HG03520 (cell line): ENCODE measurements around the gene CHMP2B.
"Not testable (repeated sequence)": the region's sequence is repeated elsewhere in the genome, so short reads cannot be mapped to it uniquely, and the experiment has no call there.

ENCODE experiments used
- ATAC-seq: cut with Tn5 transposase; IDR thresholded peaks from one replicate; pipeline ENCODE4 v1.9.1; 2021; ENCODE audit warnings: mild to moderate bottlenecking, moderate library complexity; ENCODE audit not compliant: unreplicated experiment

Gene CHMP2B

DNA sequence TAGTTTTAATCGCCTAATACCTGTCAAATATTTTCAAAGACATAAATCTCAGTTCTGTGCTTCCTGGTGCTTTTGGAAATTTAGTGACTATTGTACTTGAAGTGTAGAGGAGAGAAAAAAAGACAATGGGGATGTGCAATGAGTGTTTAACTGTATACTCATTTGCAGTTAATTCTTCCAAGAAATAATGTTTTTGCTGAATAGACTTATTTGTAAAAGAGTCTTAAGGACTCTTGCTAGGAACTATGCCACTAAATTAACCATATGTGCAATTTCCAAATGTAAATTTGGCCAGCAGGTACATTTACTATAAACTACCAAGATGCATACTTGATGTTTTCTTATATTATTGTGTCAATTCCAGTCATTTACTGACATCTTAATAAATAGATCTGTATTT lies 2.0 kb downstream of the CHMP2B start:
- no peak for ATAC-seq

DNA sequence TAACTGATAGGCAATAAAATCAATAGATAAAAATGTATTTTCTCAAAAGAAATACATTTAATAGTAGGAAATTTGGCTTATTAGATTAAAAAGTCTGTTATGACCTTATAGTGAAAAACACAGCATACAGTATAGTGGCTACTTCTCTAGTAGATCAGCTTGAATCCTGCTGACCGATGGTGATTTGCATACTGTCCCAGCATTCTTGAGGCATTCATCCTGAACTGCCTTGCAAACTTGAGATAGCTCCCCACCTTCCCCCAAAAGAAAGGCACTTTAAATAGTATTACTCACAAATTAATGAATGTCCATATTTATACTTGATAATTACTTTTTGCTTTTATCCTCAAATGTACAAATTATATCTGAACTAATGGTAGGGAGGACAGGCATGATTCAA lies 6.7 kb downstream of the CHMP2B start:
- no peak for ATAC-seq

DNA sequence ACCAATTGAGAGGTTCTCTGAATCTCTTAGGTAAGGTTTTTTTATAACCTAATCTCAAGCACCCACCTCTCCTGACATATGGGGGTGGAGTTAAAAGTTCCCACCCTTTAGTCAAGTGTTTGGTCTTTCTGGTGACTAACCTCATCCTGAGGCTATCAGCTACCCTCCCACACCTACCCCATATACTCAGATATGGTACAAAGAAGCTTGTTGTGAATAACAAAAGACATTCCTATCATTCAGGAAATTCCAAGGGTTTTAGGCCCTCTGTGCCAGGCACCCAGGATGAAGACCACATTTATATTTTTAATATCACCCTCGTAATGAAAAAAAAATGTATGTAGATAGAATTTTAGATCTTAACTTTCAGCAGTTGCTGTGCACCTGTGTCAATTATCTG lies 9.0 kb downstream of the CHMP2B start:
- no peak for ATAC-seq

DNA sequence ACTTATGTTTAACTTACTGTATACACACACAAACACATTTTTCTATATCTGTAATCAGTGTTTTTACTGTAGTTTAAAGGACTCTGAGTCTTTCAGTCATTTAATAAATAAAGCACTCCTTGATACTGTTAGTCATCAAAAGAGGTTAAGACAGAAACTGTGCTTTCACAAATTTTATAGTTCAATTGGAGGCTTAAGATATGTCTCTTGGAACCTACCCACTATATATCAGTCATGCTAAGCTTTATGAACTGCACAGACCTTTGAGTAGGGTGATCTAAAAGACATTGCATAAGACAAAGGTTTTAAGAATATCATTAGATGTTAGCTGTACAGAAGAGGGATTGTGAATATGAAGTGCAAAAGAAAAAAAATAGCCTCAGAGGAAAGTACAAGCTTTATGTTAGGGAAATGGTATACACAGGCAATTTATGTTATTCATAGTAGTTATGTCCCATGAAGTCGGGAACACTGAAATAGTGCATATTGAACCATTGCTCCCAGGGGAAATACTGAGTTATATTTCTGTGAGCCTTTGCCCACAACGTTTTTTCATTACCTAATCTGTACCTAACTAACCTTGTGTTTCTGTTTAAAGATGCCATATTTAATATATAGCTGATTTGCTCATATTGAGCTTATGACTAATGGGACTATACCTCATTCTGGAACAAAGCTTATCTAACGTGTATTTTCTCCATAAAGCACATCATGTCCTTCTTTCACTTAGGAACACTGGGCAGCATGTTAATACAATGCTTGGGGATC lies 19.7 kb downstream of the CHMP2B start:
- no peak for ATAC-seq

DNA sequence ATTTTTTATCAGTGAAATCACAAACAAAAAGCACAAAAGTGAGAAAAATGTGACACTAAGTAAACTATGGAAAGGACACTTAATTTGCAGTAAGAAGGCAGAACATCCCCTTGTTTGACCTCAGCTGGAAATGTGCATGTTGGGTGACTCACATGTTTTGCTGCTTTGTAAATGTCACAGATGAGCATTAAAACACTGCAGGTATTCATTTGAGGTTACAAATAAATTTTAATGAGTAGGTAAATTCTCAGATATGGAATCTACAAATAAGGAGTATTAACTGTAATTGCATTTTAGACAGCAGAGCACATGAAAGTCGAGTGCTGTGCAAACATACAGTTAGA lies 20.3 kb downstream of the CHMP2B start:
- ATAC-seq: no peak

DNA sequence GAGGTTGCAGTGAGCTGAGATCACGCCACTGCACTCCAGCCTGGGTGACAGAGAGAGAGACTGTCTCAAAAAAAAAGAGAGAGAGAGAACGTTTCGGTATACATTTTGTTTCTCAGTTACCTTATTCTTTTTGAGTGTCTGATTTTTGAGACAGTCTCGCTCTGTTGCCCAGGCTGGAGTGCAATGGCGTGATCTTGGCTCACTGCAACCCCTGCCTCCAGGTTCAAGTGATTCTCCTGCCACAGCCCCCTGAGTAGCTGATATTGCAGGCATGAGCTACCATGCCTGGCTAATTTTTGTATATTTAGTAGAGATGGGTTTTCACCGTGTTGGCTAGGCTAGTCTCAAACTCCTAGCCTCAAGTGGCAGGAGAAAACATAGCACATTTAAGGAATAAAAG lies 21.1 kb downstream of the CHMP2B start:
- not testable (repeated sequence) for ATAC-seq

DNA sequence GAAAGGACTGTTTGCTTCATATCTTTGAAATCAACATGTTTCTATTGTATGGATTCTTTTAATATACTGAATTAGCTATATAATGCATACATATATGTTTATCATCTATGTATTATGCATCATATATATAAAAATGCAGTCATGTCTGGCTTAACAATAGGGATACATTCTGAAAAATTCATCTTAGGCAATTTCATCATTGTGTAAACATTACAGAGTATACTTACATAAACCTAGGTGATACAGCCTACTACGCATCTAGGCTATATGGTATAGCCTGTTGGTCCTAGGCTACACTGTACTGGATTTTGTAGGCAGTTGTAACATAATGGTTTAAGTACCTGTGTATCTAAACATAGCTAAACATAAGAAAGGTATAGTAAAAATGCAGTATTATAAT lies 21.7 kb downstream of the CHMP2B start:
- ATAC-seq: no peak

DNA sequence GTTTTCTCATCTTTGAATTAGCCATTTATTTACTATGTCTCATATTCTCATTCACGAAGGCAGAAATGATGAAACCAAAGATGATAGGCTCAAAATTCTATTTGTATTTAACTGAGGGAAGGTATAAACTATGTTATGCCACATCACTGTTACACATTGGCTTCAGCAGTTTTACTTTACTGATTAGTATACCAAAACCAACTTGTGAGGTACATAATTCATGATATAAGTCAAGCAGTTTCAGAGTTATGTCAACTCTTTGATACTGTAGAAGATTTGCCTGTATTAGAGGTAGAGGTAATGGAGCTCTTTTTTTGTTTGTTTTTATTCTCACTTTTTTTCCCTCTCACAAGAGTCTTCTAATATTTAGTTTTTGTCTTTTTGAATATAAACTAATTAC lies 22.9 kb downstream of the CHMP2B start:
- ATAC-seq: no peak

DNA sequence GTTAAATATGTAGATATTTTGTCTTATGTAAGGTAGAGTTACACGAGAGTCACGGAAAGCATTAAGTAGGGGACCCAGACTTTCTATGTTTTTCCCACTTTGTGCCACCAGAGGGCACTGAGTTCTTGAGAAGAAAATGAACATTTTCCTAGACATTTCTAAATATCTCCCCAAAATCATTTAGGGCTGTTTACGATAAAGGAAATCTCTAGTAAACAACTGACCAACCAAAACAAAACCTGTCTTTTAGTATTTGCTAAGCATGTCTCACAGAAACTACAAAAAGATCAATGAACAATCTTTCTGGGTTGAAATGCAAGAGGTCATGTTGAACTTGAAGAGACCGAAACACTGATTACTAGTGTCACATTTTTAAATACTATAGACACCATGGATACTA lies 33.2 kb downstream of the CHMP2B start:
- peak; percentile 65 for ATAC-seq

DNA sequence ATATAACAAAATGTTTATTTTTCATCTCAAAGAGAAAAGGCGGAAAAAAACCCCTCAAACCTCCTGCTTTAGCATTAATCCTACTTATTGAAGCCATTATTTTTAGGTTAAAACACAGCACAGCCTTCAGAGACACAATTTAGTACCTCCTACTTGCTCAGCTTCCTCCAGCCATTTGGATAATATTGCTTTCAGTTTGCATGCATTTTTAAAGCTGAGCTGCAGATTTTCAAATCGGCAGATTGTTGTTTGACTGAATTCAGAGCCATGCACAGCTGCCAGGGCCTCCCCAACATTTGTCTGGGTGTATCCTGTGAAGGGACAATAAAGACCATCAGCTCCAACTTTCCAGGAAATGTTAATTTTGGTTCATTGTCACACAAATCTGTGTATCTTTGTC lies 34.8 kb downstream of the CHMP2B start:
- ATAC-seq: no peak

DNA sequence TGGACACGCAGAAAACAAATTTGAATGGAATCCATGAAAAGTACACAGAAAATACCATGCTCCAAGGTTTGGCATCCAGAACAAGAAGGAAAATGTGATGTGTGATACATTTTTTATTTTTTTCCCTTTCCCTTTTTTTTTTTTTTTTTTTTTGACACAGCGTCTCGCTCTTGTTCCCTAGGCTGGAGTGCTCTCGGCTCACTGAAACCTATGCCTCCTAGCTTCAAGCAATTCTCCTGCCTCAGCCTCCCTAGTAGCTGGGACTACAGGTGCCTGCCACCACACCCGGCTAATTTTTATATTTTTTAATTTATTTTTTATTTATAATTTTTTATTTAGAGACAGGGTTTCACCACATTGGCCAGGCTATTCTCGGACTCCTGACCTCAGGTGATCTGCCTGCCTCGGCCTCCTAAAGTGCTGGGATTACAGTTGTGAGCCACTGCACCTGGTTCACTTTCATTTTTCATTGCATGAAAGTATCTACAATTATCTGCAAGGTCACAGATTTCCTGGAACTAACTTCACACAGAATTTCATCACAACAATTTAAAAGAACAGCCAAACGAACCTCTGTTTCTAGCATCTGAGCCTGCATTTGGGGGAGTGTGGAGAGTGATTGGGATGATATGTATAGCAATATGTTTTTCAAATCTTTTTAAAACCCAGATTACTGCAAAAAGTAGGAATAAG lies 41.0 kb downstream of the CHMP2B start:
- ATAC-seq: no peak

DNA sequence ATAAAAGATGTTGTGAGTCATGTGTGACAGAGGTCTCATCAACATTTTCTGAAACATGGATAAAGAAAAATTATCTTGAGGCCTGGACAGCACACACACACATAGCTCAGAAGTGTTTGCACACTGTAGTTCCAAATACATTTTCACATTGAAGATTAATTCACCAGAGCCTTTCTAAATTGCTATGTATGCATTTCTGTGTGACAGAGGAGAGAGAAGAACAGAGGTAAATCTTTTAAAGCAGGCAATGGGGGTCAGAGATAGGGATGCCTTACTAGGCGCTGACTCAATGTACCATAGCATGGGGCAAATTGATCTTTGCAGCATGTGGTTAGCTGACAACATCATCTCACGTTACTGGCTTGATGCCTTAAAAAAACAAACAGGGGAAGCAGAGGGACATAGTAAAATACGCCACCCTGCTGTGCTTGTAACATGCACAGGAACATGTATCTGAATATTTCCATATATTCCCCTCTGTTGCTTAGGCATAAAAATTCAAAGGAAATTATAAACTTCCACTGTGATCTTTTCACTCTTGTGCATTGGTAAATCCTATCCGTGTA lies 41.6 kb downstream of the CHMP2B start:
- ATAC-seq: no peak

DNA sequence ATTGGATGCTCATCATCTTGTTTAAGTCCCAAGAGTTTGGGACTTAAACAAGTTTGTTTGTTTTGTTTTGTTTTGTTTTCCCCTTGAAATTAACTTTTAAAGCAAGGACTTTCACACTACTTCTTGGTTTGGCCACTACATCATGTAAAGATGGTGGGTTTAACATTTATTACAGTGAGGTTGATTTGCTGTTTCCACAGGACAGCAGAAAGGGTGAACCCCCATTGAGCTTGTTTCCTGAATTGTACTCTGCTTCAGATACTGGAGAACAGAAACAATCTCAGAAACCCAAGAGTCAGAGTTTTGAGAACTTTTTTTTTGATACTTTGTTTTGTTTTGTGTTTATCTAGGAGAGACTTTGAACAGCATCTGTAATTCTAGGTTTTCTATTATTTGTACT lies 42.6 kb downstream of the CHMP2B start:
- no peak for ATAC-seq

DNA sequence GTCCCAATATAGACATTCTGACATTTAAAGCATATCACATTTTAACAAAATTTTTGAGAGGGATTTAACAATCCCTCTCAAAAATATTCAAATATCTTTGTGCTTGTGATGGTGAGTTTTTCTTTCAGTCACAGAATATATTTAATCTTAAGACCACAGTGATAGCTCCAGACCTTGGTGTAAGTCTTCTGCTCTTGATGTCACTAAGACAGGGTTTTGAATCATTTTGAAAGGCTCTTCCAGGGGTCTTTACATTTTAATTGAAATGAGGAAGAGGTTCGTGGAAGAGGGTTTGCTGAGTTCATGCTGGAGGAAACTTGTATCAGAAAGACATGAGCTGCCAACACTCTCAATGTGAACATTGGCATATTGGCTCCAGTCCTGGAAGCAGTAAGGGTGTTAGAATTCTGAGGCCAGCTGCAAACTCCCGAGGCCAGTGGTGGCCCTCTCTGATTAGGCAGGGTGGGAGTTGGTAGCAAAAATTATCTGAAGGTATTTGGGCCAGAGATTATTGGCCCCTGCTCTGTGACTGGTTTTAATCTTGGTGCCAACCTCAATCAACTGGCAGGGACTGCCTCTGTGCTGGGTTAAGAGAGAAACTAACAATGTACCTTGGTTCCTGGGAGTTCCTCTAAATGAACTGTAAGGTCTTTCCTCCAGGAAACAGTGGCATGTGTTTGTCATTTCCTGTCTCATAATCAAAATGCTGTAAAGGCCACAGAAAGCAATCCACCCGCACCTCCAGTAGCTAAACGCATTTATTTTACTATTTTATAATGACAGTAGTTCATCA lies 44.0 kb downstream of the CHMP2B start:
- no peak for ATAC-seq

DNA sequence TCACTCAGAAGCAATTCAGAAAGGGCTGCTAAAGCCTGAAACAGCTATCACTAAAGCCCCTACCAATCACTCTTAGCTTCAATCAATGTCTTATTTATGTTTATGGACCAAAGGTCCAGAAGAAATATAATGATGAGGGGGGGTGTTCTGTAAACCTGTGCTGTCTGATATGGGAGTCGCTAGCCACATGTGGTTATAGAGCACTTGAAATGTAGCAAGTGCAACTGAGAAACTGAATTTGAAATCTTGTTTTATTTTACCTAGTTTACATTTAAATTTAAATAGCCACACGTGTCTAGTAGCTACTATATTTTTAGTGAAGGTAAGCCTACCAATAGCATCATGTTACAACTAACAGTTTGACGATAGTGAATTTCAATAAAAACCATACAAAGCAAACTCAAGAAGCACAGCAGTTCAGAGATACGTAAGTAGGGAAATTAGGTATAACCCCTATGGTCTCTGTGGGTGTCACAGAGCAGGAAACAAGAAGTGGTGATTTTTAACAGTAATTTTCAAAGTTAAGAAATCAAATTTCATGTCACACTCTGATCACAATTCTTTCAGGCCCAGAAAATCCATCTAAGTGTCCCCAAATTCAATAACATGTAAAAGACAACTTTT lies 45.7 kb downstream of the CHMP2B start:
- peak; percentile 83 for ATAC-seq

DNA sequence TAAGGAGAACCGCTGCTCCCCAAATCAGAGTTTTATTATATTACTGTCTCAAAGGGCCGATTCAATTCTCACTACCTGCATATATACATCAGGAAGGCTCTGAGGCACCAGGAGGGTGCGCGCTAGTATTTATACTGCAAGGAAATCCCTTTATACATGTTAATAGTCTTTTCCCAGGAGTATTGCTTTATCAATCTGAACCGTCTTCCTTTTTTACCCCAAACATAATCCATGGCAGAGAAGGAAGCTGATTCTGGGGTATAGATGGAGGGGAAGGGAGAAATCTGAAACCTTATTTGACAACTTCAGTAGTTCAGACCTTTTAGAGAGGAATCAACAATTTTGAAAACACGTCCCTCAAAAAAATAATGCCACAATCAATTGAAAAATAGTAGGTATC lies 49.4 kb downstream of the CHMP2B start, which contains the start of gene POU1F1:
TSS of gene POU1F1 (minus strand) at position 101 of the 400 bp plus-strand sequence. CDS start 122 bp downstream, outside the sequence.
- no peak for ATAC-seq

DNA sequence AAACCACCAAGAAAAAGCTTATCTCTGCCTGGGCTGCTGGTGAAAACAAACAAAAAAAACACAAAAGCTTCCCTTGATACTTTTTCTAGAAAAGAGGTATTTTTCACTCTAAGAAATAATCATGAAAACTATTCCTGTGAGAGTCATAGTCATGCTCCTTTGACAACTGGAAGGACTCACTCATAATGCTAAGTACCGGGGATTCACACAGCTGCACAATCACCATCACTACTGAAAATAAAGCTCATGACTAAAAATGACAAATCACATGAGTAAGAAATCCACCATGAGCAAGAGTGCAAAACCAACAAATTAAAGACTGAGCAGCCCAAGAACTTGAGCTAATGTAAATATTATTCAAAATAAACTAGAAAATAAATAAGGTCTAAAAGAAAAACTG lies 59.9 kb downstream of the CHMP2B start:
- peak; percentile 74 for ATAC-seq

DNA sequence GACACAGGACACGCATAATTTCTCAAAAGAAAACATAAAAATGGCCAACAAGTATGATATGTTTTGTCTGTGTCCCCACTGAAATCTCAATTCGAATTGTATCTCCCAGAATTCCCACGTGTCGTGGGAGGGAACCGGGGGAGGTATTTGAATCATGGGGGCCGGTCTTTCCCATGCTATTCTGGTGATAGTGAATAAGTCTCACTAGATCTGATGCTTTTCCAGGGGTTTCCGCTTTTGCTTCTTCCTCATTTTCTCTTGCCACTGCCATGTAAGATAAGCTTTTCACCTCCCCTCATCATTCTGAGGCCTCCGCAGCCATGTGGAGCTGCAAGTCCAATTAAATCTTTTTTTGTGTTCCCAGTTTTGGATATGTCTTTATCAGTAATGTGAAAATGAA lies 61.3 kb downstream of the CHMP2B start:
- ATAC-seq: no peak

DNA sequence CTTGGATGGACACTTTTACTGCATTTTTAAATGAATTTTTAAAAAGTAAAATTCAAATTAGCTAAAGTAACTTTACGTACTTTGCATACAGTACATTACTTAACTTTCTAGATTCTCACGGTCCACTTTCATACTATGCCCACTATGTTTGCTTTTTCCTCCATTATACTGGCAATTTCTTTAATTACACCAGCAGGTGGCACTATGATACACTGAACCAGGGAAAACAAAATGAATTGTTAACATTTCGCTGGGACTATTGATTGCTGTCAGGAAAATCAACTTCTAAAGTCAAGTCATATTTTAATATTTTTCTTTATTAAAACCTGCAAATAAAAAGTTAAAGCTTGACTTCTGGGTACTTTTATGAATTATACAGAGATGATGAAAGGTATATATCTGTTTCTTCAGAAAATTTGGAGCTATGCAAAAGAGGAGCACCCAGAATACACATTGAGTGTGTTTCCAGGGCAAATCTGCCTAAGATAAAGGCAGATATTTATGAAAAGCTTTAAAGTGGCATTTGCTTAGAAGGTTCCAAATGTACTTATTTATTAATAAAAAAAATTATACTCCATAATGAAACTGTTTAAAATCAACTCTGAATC lies 71.1 kb downstream of the CHMP2B start:
- peak; percentile 91 for ATAC-seq

DNA sequence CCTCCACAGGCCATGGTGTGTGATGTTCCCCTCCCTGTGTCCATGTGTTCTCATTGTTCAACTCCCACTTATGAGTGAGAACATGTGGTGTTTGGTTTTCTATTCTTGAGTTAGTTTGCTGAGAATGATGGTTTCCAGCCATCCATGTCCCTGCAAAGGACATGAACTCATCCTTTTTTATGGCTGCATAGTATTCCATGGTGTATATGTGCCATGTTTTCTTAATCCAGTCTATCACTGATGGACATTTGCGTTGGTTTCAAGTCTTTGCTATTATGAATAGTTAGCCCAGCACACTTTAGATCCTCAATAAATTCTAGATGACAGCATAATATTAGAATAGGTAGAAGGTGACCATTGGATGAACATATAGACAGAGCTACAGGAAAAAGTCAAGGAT lies 77.9 kb downstream of the CHMP2B start:
- ATAC-seq: not testable (repeated sequence)
